COLO668 (cell line): ENCODE data around the gene HDLBP.
"Not testable (repeated sequence)": the region's sequence is repeated elsewhere in the genome, so short reads cannot be mapped to it uniquely, and the experiment has no call there.

ENCODE experiments used
- DNase-seq: peaks from one replicate; lab custom pipeline; 2025; ENCODE audit not compliant: unreplicated experiment; lab: John Stamatoyannopoulos, UW

Gene HDLBP

GRCh38 chr2:241304039-241304670, 11.3 kb downstream of the HDLBP start:
- DNase-seq: no peak

GRCh38 chr2:241302759-241303651, 12.5 kb downstream of the HDLBP start:
- no peak for DNase-seq

- no peak for DNase-seq
These were observed 13.4 kb downstream of the HDLBP start for GRCh38 chr2:241302083-241302482.

- no peak for DNase-seq
These were observed 15.5 kb downstream of the HDLBP start for GRCh38 chr2:241300000-241300399.

GRCh38 chr2:241298673-241299072, 16.8 kb downstream of the HDLBP start:
- no peak for DNase-seq

- no peak for DNase-seq
These were observed 18.7 kb downstream of the HDLBP start for GRCh38 chr2:241296767-241297166.

GRCh38 chr2:241295326-241296095, 20.0 kb downstream of the HDLBP start:
- DNase-seq: no peak

GRCh38 chr2:241293378-241293797, 22.1 kb downstream of the HDLBP start:
- DNase-seq: not testable (repeated sequence)

- DNase-seq: no peak
These were observed 23.5 kb downstream of the HDLBP start for GRCh38 chr2:241291977-241292376.

GRCh38 chr2:241291153-241291552, 24.3 kb downstream of the HDLBP start:
- DNase-seq: no peak

GRCh38 chr2:241289597-241289996, 25.9 kb downstream of the HDLBP start:
- DNase-seq: no peak

- DNase-seq: no peak
These were observed 26.4 kb downstream of the HDLBP start for GRCh38 chr2:241289053-241289452.

- no peak for DNase-seq
These were observed 27.1 kb downstream of the HDLBP start for GRCh38 chr2:241288324-241288888.

- DNase-seq: no peak
These were observed 29.0 kb downstream of the HDLBP start for GRCh38 chr2:241286348-241287090.

- DNase-seq: no peak
These were observed 29.9 kb downstream of the HDLBP start for GRCh38 chr2:241285596-241285995.

GRCh38 chr2:241282555-241282954, 32.9 kb downstream of the HDLBP start:
- DNase-seq: no peak

- DNase-seq: no peak
These were observed 35.2 kb downstream of the HDLBP start for GRCh38 chr2:241280291-241280690.

GRCh38 chr2:241279828-241280227, 35.6 kb downstream of the HDLBP start:
- DNase-seq: no peak

GRCh38 chr2:241279413-241279812, 36.1 kb downstream of the HDLBP start:
- DNase-seq: no peak

GRCh38 chr2:241278306-241278705, 37.2 kb downstream of the HDLBP start:
- DNase-seq: not testable (repeated sequence)

- DNase-seq: no peak
These were observed 39.6 kb downstream of the HDLBP start for GRCh38 chr2:241275910-241276309.
